Progenitor cell of endocrine pancreas (in vitro differentiated cells): Measurements from ENCODE around the gene NOS1. TPM values are rescaled to one million over a fixed set of nuclear protein-coding genes. Genes with fewer than 3 reads are reported as not detected.
A peak's percentile ranks its signal among the peaks of the same experiment; 100 is the strongest.

Source experiments
- DNase-seq: peaks from one replicate; pipeline ENCODE4 v3.0.0; 2021; ENCODE audit warnings: low spot score; ENCODE audit not compliant: unreplicated experiment
- H3K27ac Mint-ChIP-seq: 2 replicates; pipeline ENCODE4 v1.8.0; 2021; ENCODE audit warnings: mild to moderate bottlenecking, moderate library complexity, mixed read lengths
- H3K27me3 Mint-ChIP-seq: 2 replicates; pipeline ENCODE4 v1.8.0; 2021; ENCODE audit warnings: mixed read lengths
- H3K36me3 Mint-ChIP-seq: 2 replicates; pipeline ENCODE4 v1.8.0; 2022; ENCODE audit warnings: mixed read lengths; ENCODE audit not compliant: insufficient read depth
- H3K4me1 Mint-ChIP-seq: 2 replicates; pipeline ENCODE4 v1.8.0; 2021; ENCODE audit warnings: low read depth, mixed read lengths
- H3K4me3 Mint-ChIP-seq: 2 replicates; pipeline ENCODE4 v1.8.0; 2021; ENCODE audit warnings: low read depth, mild to moderate bottlenecking, moderate library complexity, mixed read lengths
- H3K9me3 Mint-ChIP-seq: 2 replicates; pipeline ENCODE4 v1.8.0; 2021; ENCODE audit warnings: low read depth, mixed read lengths
- CTCF ChIP-seq: fragments of 200-600 bp; sonication (generic); IDR thresholded peaks from one replicate; pipeline ENCODE4 v1.5.0; 2021; ENCODE audit warnings: antibody characterized with exemption, mild to moderate bottlenecking; ENCODE audit not compliant: unreplicated experiment
- total RNA-seq: library from RNA; stranded (reverse); gene quantifications from 2 replicates; pipeline ENCODE4 v1.2.1, GENCODE V29; 2021

Gene NOS1
- total RNA-seq, 1 donor from 2014 or later = 0.48 TPM

- Mint-ChIP-seq H3K9me3 (no peaks in the 10 kb centered on the region), H3K36me3 (no peaks in the 10 kb centered on the region), H3K4me3 (no peak overlapping the region), H3K27me3 (peaks cover 88% of the 10 kb centered on the region), H3K4me1 (no peaks in the 10 kb centered on the region), H3K27ac (no peak overlapping the region)
- no peak for TF ChIP-seq CTCF
- no peak for DNase-seq
Observed at GRCh38 chr12:117363953-117364486, 2.6 kb upstream of the NOS1 start.

DNA sequence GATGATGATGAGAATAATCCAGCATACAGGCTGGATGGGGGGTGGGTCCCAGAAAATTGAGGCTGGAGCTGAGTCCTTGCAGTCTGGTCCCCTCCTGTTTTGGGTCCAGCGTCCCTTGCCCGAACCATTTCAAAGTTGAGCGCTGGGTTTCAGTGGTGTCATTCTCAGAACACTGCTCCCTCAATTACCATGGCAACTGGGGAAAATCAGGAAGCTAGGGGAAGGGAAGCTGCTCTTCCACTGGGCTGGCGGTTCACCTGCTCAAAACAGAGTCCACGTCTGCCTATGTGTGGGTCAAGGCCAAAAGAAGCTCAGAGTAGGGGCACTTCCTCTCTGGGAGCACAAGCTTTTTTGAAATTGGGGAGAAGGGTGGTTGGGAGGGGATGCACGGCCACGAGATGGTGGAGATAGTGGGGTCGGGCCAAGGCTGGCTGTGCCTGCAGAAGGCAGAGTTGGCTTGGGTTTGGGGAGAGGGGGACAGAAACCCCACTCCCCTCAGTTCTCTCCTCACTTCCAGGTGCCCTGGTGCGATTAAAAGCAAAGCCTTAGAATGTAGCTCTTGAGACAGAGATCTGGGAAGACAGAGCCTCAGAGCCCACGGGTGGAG lies 1.7 kb upstream of the NOS1 start:
- no peaks in the 10 kb centered on the region for H3K4me1 Mint-ChIP-seq
- no peak overlapping the region for H3K27ac Mint-ChIP-seq
- H3K9me3 Mint-ChIP-seq = no peaks in the 10 kb centered on the region
- peaks cover 88% of the 10 kb centered on the region for H3K27me3 Mint-ChIP-seq
- no peak for DNase-seq
- no peak overlapping the region for H3K4me3 Mint-ChIP-seq
- TF ChIP-seq CTCF = no peak
- H3K36me3 Mint-ChIP-seq = no peaks in the 10 kb centered on the region

- no peaks in the 10 kb centered on the region for H3K36me3 Mint-ChIP-seq
- H3K9me3 Mint-ChIP-seq = no peaks in the 10 kb centered on the region
- DNase-seq = no peak
- TF ChIP-seq CTCF = no peak
- peaks cover 92% of the 10 kb centered on the region for H3K27me3 Mint-ChIP-seq
- H3K4me1 Mint-ChIP-seq = no peaks in the 10 kb centered on the region
- no peak overlapping the region for H3K27ac Mint-ChIP-seq
- no peak overlapping the region for H3K4me3 Mint-ChIP-seq
Observed at GRCh38 chr12:117362391-117362790, 965 bp upstream of the NOS1 start.

DNA sequence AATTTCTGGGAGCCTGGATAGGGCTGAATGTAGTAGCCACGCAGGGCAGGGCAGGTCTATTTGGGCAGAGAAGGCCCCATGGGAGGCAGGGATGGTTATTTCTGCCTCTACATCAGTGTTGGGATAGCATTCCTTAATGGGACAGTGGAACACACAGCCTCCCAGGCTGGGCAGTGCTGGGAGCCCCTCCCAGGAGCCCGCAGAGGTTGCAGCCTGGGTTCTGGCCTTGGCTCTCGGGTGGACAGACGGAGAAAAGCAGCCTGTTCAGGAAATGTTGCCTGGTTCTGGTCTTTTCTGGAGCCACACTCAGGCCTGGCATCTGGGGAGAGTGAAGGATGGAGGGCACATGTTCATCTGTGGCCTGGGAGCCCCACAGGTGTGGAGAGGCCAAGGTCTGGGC lies 479 bp upstream of the NOS1 start:
- DNase-seq = no peak
- no peak overlapping the region for H3K27ac Mint-ChIP-seq
- H3K4me3 Mint-ChIP-seq = no peak overlapping the region
- H3K36me3 Mint-ChIP-seq = no peaks in the 10 kb centered on the region
- no peaks in the 10 kb centered on the region for H3K4me1 Mint-ChIP-seq
- no peaks in the 10 kb centered on the region for H3K9me3 Mint-ChIP-seq
- no peak for TF ChIP-seq CTCF
- peaks cover 93% of the 10 kb centered on the region for H3K27me3 Mint-ChIP-seq

DNA sequence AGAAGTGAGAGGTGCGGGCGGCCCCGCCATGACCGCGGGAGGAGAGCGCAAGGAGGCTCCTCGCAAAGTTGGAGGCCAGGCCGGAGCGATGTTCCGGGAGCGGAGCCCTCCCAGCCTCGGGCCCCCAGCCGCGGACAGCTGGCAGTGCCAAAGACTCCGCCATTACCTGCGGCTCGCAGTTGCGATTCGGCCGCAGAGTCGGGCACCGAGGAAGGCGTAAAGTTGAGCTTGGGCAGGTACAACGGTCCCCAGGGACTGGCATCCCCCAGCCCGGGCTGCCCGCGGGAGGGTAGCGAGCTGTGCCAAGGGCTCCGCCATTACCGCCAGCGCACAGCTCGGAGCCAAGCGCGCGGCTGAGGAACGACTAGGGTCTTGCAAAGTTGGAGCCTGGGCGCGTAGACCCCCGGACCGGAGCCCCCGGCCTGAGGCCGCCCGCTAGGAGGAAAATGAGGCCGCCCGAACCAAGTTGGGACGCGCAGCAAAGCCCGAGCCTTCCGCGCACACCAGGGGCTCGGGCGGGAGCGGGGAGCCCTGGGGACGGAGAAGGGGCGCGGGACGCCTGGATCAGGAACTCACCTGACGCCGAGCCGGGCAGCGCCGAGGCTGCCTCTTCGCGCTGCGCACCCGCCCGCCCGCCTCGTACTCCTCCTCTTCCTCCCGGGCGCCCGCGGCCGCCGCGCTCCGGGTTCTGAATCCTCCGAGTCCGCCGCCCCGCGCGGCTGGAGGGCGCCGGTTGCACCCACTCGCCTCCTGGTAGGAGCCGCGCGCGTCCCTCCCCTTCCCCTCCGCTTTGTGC lies 677 bp downstream of the NOS1 start:
- H3K27me3 Mint-ChIP-seq = peaks cover 93% of the 10 kb centered on the region
- DNase-seq = no peak
- H3K4me3 Mint-ChIP-seq = peak overlapping the region; percentile 44
- TF ChIP-seq CTCF = no peak
- no peaks in the 10 kb centered on the region for H3K9me3 Mint-ChIP-seq
- H3K36me3 Mint-ChIP-seq = no peaks in the 10 kb centered on the region
- H3K4me1 Mint-ChIP-seq = no peaks in the 10 kb centered on the region
- H3K27ac Mint-ChIP-seq = no peak overlapping the region
